B cell (primary cell): Measurements from ENCODE around the gene EPC1.

Experiments used
- CTCF ChIP-seq: fragments of 200-600 bp; IDR thresholded peaks from one replicate; pipeline ENCODE4 v1.8.0; 2022; ENCODE audit warnings: antibody characterized with exemption, mild to moderate bottlenecking
- EZH2 ChIP-seq: IDR thresholded peaks from 2 replicates; pipeline ENCODE4 v1.6.1; 2012; ENCODE audit warnings: borderline replicate concordance, low read depth, mild to moderate bottlenecking, moderate library complexity, low read length; ENCODE audit not compliant: insufficient read depth, poor library complexity, severe bottlenecking

- TF ChIP-seq CTCF (no peak), EZH2 (no peak)
These were observed 38.8 kb downstream of the EPC1 start for GRCh38 chr10:32308027-32308603.
